H1 (cell line): ENCODE data around the gene RBM27.

ENCODE experiments used
- CHD2 ChIP-seq: IDR thresholded peaks from 2 replicates; pipeline ENCODE4 v1.6.1; 2012; ENCODE audit warnings: low read length, improper control_type of control experiment
- CTBP2 ChIP-seq: IDR thresholded peaks from 2 replicates; pipeline ENCODE4 v1.7.0; 2011; ENCODE audit warnings: borderline replicate concordance, mild to moderate bottlenecking, moderate library complexity, mixed read lengths, low read length; ENCODE audit not compliant: insufficient read depth, insufficient read length
- EZH2 ChIP-seq: fragments of 200-600 bp; sonication (generic); IDR thresholded peaks from 2 replicates; pipeline ENCODE4 v1.7.1; 2012; ENCODE audit warnings: low read depth, mild to moderate bottlenecking, moderate library complexity, low read length, inconsistent platforms; ENCODE audit not compliant: severe bottlenecking
- POLR2A ChIP-seq, 2 experiments: IDR thresholded peaks; 1 replicate in 1 of 2; 2 replicates in 1 of 2; pipeline ENCODE4 v1.6.1; 2011; ENCODE audit warnings: low read depth in 2 of 2, low read length in 2 of 2, mild to moderate bottlenecking in 2 of 2; ENCODE audit errors: control extremely low read depth in 1 of 2
- POLR2AphosphoS5 ChIP-seq: IDR thresholded peaks from 2 replicates; pipeline ENCODE4 v1.6.1; 2011; ENCODE audit warnings: low read depth, low read length
- SIRT6 ChIP-seq: IDR thresholded peaks from one replicate; pipeline ENCODE4 v1.7.1; 2012; ENCODE audit warnings: low read length, inconsistent platforms
- ZNF274 ChIP-seq: IDR thresholded peaks from 2 replicates; pipeline ENCODE4 v1.7.0; 2012; ENCODE audit warnings: low read length, borderline replicate concordance; ENCODE audit errors: extremely low read depth
- TF ChIP-seq, protein P1 (sequence below), 3 experiments: IDR thresholded peaks; 1 replicate in 2 of 3; 2 replicates in 1 of 3; pipeline versions ENCODE4 v1.5.1 to v1.6.1; 2011; ENCODE audit warnings: low read length in 3 of 3, mild to moderate bottlenecking in 3 of 3, inconsistent platforms in 2 of 3, low read depth in 1 of 3, moderate library complexity in 1 of 3; ENCODE audit not compliant: insufficient read depth in 1 of 3; ENCODE audit errors: control extremely low read depth in 1 of 3

DNA sequence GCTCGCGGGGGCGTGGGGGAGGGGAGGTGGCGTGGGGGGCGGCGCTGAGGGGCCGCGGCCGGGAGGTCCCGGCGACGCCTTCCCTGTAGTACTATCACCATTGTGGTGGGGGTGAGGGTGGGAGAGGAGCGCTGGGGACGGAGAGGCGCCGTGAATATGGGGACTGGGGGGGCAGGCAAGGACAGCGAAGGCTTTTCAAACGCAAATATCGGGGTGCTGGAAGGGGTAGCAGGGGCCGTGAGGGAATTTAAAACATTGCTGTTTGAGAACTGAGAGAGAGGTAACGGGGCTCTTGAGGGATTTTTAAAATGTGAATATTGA, 427 bp downstream of the RBM27 start:
- no peak for TF ChIP-seq CHD2
- TF ChIP-seq, protein P1, sequence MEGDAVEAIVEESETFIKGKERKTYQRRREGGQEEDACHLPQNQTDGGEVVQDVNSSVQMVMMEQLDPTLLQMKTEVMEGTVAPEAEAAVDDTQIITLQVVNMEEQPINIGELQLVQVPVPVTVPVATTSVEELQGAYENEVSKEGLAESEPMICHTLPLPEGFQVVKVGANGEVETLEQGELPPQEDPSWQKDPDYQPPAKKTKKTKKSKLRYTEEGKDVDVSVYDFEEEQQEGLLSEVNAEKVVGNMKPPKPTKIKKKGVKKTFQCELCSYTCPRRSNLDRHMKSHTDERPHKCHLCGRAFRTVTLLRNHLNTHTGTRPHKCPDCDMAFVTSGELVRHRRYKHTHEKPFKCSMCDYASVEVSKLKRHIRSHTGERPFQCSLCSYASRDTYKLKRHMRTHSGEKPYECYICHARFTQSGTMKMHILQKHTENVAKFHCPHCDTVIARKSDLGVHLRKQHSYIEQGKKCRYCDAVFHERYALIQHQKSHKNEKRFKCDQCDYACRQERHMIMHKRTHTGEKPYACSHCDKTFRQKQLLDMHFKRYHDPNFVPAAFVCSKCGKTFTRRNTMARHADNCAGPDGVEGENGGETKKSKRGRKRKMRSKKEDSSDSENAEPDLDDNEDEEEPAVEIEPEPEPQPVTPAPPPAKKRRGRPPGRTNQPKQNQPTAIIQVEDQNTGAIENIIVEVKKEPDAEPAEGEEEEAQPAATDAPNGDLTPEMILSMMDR (IDR thresholded peaks at IDR 0.05; ENCODE audit: control extremely low read depth in 1 of 3, insufficient read depth in 1 of 3, low read depth in 1 of 3, low read length in 3 of 3), result no peak
- TF ChIP-seq EZH2, result no peak
- TF ChIP-seq SIRT6, result no peak
- no peak for TF ChIP-seq ZNF274
- TF ChIP-seq CTBP2, result no peak
- TF ChIP-seq POLR2A (IDR thresholded peaks at IDR 0.05; ENCODE audit: control extremely low read depth in 1 of 2, low read depth in 2 of 2, low read length in 2 of 2), result no peak
- no peak for TF ChIP-seq POLR2AphosphoS5
